Tibial artery (tissue), 4 donors: ENCODE measurements around the gene TNFRSF19.
"Not testable (repeated sequence)": the region's sequence is repeated elsewhere in the genome, so short reads cannot be mapped to it uniquely, and the experiment has no call there.

Source experiments
- DNase-seq, 2 donors: peaks; one replicate each; pipeline ENCODE4 v3.0.0-alpha.2; 2019
- H3K27ac ChIP-seq, 2 donors: fragments of 200-600 bp; sonication (generic) in 1 of 2; 1 replicate in 1 of 2; 2 replicates in 1 of 2; pipeline ENCODE4 v1.5.1; 2018 to 2019; ENCODE audit warnings: mild to moderate bottlenecking in 1 of 2
- H3K27me3 ChIP-seq, 2 donors: fragments of 200-600 bp; sonication (generic) in 1 of 2; one replicate each; pipeline versions ENCODE4 v1.5.1 to v1.6.0; 2016 to 2019
- H3K36me3 ChIP-seq, 3 donors: fragments of 200-600 bp; sonication (generic) in 2 of 3; one replicate each; pipeline ENCODE4 v1.5.1; 2016 to 2019; ENCODE audit warnings: mild to moderate bottlenecking in 2 of 3
- H3K4me1 ChIP-seq, 4 donors: fragments of 200-600 bp; sonication (generic) in 2 of 4; 1 replicate in 3 of 4; 2 replicates in 1 of 4; pipeline ENCODE4 v1.5.1; 2016 to 2019
- H3K4me3 ChIP-seq, 2 donors: fragments of 200-600 bp; sonication (generic) in 1 of 2; 1 replicate in 1 of 2; 2 replicates in 1 of 2; pipeline ENCODE4 v1.5.1; 2018 to 2019; ENCODE audit warnings: mild to moderate bottlenecking in 2 of 2
- H3K9me3 ChIP-seq, 3 donors: fragments of 200-600 bp; sonication (generic) in 1 of 3; one replicate each; pipeline ENCODE4 v1.5.1; 2016 to 2019
- CTCF ChIP-seq, 2 experiments: fragments of 200-600 bp in 1 of 2; fragments of 450-650 bp in 1 of 2; IDR thresholded peaks; one replicate each; pipeline ENCODE4 v1.5.1; 2017 to 2019; ENCODE audit warnings: antibody characterized with exemption in 2 of 2, mild to moderate bottlenecking in 1 of 2, moderate library complexity in 1 of 2
- intact Hi-C: fragments of 100-400 bp; cut with DNase I; formaldehyde crosslinking; loops from one replicate; pipeline ENCODE4 v1.15.0; 2023; ENCODE audit warnings: low total_unique reads

The TNFRSF19 gene

GRCh38 chr13:23570099-23570920 lies at the start of gene TNFRSF19:
TSS of gene TNFRSF19 (plus strand) at chr13:23570412. CDS start at chr13:23590184, 19,772 bp downstream.
- H3K27ac ChIP-seq, result no peak within 1 kb of the TSS
- intact Hi-C loops, result no loop called here
- H3K4me1 ChIP-seq, result peaks cover 0 to 9% (median 0%) of the 10 kb centered on the region in 4 donors
- no peaks in the 10 kb centered on the region for H3K9me3 ChIP-seq
- no peaks in the 10 kb centered on the region for H3K36me3 ChIP-seq
- H3K4me3 ChIP-seq, result no peak within 1 kb of the TSS
- DNase-seq, result no peak
- no peak for TF ChIP-seq CTCF (IDR thresholded peaks at IDR 0.05)
- peaks cover 0 to 29% of the 10 kb centered on the region in 2 donors for H3K27me3 ChIP-seq

- H3K27ac ChIP-seq, H3K36me3 ChIP-seq, DNase-seq, H3K4me1 ChIP-seq, H3K4me3 ChIP-seq, intact Hi-C loops, H3K9me3 ChIP-seq, H3K27me3 ChIP-seq: not testable (repeated sequence)
Measured at GRCh38 chr13:23529926-23530325, 40.3 kb upstream of the TNFRSF19 start.

- H3K27me3 ChIP-seq, result no peaks in the 10 kb centered on the region
- no peak overlapping the region for H3K27ac ChIP-seq
- H3K36me3 ChIP-seq, result no peaks in the 10 kb centered on the region
- no peaks in the 10 kb centered on the region for H3K9me3 ChIP-seq
- TF ChIP-seq CTCF (IDR thresholded peaks at IDR 0.05), result no peak
- DNase-seq, result no peak
- intact Hi-C loops, result no loop called here
- H3K4me3 ChIP-seq, result no peak overlapping the region
- no peaks in the 10 kb centered on the region for H3K4me1 ChIP-seq
Measured at GRCh38 chr13:23531446-23531845, 38.8 kb upstream of the TNFRSF19 start.

GRCh38 chr13:23534090-23534489 lies 36.1 kb upstream of the TNFRSF19 start:
- H3K4me3 ChIP-seq, result no peak overlapping the region
- H3K27ac ChIP-seq, result no peak overlapping the region
- DNase-seq, result no peak
- no peaks in the 10 kb centered on the region for H3K4me1 ChIP-seq
- H3K27me3 ChIP-seq, result no peaks in the 10 kb centered on the region
- H3K36me3 ChIP-seq, result no peaks in the 10 kb centered on the region
- intact Hi-C loops, result no loop called here
- TF ChIP-seq CTCF (IDR thresholded peaks at IDR 0.05), result no peak
- H3K9me3 ChIP-seq, result no peaks in the 10 kb centered on the region

- DNase-seq, result no peak
- no peak for TF ChIP-seq CTCF (IDR thresholded peaks at IDR 0.05)
- no peaks in the 10 kb centered on the region for H3K9me3 ChIP-seq
- H3K4me3 ChIP-seq, result no peak overlapping the region
- intact Hi-C loops, result no loop called here
- H3K27me3 ChIP-seq, result no peaks in the 10 kb centered on the region
- no peak overlapping the region for H3K27ac ChIP-seq
- no peaks in the 10 kb centered on the region for H3K4me1 ChIP-seq
- no peaks in the 10 kb centered on the region for H3K36me3 ChIP-seq
Measured at GRCh38 chr13:23541221-23541824, 28.9 kb upstream of the TNFRSF19 start.

GRCh38 chr13:23544668-23545067 lies 25.5 kb upstream of the TNFRSF19 start:
- Histone ChIP-seq H3K27me3 (no peaks in the 10 kb centered on the region), H3K27ac (no peak overlapping the region), H3K36me3 (no peaks in the 10 kb centered on the region), H3K4me1 (peaks cover 0 to 9% (median 5%) of the 10 kb centered on the region in 4 donors), H3K4me3 (no peak overlapping the region), H3K9me3 (no peaks in the 10 kb centered on the region)
- no peak for TF ChIP-seq CTCF (IDR thresholded peaks at IDR 0.05)
- intact Hi-C loops, result no loop called here
- no peak for DNase-seq
